HG03060 (cell line): ENCODE data around the gene GAST.
"Not testable (repeated sequence)": the region's sequence is repeated elsewhere in the genome, so short reads cannot be mapped to it uniquely, and the experiment has no call there.

Experiments
- ATAC-seq: cut with Tn5 transposase; IDR thresholded peaks from one replicate; pipeline ENCODE4 v1.9.1; 2021; ENCODE audit warnings: low read depth, moderate number of reproducible peaks; ENCODE audit not compliant: unreplicated experiment

Gene GAST, protein sequence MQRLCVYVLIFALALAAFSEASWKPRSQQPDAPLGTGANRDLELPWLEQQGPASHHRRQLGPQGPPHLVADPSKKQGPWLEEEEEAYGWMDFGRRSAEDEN

DNA sequence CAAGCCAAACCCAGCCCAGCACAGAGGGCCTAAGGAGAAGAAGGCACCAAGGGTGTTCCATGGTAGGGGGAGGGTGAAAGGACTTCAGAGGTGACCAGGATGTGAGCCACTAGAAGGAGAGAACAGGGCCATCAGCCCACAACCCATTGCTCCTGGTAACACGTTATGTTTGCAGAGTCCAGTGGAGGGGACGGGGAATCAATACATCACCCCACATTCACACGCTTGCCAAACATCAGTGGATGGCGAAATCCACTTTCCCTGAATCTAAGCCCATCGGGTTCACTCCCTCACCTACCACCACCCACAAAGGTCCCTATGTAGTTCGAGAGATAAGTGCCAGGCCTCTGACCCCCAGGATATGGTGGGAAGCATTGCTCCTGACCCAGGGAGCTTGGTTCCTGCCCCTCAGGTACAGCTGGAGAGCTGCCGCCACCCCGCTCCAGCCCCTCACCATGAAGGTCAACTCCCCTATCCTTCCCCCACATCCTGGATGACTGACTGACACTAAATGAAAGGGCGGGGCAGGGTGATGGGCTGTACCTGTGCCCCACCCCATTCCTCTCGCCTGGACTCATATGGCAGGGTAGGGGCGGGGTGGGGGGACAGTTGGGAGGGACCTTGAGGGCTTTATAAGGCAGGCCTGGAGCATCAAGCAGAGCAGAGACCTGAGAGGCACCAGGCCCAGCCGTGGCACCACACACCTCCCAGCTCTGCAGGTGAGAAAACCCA is at the start of gene GAST:
TSS of gene GAST (plus strand) at position 663 of the 732 bp plus-strand sequence. CDS start 3,106 bp downstream, outside the sequence.
- ATAC-seq, result no peak

DNA sequence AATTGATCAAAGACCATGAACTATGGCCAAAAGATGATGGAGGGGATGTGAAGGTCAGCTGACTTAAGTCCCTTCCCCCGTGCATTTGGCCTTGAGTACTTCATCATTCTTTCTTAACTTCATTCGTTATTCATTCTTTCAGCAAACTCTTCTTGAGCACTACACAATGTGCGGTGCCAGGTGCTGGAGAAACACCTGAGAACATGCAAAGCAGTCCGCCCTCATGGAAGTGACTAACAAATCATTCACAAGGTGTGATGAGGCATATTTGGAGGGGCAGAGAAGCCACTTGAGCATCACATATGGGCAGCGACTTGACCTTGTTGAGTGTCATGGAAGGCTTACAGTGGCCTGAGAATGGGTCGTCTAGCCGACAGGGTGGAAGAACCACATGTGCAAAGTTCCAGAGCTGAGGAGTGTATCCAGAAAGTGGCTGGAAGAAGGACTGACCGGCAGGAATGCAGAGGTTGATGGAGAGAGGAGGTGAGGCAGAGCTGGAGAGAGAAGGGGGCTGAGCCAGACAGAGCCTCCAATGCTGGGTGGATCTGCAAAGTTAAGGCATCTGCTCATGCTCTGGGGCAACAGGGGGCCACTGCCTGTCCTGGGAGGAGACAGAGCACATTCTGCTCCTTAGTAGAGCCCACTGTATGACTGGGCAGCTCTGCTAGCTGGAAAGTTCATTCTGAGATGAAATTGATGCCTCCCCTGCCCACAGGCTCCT is 48.5 kb upstream of the GAST start:
- ATAC-seq, result no peak

DNA sequence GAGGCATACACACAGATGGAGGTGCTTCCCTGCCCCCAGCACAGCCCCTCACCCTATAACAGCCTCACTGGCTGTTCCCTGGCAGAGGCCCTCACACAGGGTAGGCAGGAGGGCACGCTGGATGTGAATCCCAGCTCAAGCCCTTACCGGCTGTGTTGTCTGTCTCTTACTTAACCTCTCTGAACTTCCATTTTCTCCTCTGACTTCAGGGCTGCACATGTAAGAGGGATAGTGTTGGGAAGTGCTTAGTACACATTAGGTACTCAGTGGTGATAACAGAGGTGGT is 48.0 kb upstream of the GAST start:
- no peak for ATAC-seq

DNA sequence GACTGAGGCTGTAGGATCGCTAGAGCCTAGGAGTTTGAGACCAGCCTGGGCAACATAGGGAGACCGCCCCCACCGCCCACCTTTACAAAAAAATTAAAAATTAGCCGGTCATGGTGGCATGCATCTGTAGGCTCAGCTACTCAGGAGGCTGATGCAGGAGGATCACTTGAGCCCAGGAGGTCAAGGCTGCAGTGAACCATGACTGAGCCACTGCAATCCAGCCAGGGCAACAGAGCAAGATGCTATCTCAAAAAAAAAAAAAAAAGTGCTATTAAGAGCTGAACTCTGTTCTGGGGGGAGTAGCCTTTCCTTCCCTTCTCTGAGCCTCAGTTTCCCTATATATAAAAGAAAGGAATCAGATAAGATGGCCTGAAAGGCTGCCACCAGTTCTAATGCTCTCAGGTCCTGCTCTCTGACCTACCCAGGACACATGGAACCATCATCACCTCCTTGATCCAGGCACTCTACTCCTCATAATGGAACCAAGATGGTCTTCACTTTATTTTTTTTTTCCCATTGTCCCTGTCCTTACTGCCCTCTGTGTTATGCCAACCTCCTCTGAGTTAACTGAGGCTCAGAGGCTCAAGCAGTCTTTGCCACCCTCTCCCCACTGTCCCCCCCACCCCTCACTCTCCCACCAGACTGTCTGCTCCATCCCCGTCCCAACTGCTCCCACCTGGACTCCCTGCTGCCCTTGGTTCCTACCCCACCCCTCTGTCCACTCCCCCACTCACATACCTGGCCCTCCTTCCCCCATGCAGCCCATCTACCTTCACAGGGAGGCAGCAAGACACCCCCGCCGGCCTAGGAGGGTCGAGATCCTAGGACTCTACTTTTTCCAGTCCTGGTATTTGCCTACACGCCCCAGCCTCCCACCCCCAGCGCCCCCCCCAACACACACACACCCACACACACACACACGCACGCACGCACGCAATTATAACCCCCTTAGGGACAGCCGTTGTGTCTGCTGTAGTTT is 47.3 kb upstream of the GAST start:
- no peak for ATAC-seq

DNA sequence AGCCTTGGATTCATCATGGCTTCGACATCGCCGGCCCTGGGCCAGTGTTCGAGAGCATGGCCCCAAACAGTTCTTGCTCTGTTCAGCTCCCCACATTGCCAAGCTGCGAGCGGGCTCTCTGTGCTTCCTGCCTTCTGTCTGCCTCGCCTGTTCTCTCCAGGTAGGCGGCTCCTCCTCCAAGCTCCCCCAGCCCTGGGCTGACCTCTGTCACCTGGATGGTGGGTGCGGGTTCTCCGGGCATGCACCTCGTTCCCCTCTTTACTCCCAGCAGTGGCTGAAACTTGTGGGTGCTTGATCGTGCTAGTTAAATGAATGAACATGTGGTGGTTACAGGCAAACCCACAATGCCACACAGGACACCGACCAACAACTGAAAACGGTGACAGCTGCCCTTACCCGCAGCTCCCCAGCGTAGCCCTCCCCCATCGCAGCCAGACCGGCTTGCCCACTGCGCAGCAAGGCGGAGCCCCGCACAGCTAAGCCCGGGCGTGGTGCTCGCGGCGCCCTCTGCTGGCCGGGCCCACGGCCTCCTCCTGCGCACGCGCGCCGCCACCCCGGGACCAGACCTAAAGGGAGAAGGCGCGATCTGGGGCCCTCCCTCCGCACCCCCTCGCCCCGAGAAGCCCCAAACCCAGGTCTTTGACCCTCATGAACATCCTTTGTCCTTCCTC is 46.4 kb upstream of the GAST start:
- no peak for ATAC-seq

DNA sequence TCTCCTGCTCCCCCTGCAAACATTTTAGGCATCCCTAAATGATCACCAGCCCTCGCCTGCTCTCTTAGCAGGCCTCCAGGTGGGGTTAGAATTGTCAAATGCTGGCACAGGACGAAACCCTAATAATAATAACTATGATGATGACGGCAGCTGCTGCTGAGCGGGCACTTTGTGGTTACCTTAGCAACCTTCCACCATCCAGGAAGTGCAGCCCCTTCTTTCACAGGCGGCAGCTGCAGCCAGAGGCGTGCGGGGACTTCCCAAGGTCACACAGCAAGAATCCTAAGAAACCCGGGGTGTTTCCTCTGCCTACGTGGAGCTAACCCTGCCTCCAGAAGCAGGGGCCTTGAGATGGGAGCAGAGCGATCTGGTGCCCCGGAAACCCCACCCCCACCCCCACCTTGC is 45.9 kb upstream of the GAST start:
- no peak for ATAC-seq

DNA sequence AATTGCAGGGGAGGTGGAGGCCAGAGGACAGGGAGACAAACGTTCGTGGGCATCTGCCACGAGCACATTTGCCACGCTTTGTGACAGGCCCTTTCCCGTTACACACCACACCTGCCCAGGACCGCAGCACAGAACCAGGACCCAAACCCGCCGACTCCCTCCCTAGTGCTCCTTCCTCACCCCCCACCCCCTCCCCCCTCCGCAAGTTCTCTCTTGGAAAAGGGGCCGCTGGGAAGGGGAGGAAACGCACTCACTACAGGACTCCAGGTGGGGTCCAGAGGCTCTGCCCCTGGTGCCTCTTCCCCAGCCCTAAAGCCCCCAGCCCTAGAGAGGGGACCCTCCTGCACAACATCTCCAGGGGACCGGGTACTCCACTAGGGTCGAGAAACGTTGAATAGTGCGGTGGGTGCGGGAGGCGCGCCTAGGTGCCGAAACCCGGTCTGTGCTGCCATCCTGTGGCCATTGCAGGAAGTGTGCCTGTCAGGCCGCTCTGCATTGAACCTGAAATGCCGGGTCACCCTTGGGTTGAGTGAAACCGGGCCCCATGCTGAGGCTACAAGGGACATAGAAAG is 45.3 kb upstream of the GAST start:
- ATAC-seq, result peak; percentile 37

DNA sequence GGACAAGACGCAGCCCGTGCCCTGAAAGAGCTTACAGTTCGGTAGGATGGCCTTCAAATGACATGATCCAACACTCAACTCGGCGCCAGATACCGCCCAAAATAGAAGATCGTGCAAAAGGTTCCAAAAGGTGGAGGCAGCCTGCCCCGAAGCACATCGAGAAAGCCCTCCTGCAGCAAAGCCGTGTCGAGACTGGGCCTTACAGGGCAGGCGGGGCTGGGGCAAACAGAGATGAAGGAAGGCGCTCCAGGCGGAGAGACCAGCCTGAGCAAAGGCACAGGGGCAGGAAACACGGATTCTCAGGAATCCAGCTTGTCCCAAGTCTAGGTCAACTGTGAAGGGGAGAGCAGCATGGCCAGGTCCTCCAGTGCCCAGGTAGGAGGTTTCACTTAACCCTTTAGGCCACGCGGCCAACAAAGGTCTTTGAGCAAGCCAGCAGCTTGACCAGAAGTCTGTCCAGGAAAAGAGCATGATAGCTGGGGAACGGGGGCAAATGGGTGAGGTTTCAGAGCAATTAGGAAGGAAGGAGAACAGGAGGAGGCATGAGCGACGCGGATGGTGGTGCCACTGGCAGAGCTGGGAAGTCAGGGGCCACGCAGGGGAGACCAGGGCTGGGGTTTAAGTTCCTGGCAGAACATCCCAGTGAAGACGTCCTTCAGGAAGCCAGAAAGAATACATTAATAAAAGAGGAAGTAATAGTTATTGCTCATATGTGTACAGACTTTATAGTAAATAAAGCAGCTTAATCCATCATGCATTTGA is 44.7 kb upstream of the GAST start:
- no peak for ATAC-seq

DNA sequence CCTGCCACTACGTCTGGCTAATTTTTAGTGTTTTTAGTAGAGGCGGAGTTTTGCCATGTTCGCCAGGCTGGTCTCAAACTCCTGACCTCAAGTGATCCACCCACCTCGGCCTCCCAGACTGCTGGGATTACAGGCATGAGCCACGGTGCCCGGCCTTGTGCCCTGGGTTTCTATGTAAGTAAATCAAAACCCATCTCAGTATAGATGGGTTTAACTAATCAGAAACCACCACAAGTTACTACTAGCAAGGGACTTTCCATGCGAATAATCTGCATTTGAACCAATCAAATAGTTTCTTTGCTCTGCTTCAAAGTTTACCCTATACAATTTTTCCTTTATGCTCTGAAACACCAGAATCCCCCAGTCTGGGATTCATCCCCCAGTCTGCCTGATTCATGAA is 40.0 kb upstream of the GAST start:
- no peak for ATAC-seq

DNA sequence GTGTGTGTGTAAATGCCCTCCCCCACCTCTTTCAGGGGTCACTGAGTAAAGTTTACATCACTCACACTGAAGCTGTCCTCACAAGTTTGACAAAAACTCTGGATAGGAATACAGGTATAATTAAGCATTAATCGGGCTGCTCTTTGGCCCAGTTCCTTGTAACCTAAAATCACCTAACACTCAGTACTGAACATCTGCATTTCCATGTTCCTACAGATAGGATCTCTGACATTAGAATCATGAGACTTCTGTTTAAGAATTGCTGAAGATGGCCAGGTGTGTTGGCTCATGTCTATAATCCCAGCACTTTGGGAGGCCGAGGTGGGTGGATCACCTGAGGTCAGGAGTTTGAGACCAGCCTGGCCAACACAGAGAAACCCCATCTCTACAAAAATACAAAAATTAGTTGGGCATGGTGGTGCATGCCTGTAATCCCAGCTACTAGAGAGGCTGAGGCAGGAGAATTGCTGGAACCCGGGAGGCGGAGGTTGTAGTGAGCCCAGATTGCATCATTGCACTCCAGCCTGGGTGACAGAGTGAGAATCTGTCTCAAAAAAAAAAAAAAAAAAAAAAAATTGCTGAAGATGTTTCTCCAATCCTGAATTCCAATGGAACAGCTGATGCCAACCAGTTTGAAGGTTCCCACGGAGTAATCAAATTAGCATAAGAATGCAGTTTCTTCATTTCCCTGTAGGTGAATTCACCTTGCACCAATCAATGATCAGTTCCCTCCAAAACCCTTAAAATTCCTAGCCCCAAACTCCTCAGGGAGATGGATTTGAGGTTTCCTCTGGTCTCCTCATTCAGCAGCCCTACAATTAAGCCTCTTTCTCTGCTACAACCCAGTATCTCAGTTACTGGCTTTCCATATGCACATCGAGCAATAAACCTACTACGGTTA is 36.7 kb upstream of the GAST start:
- not testable (repeated sequence) for ATAC-seq

DNA sequence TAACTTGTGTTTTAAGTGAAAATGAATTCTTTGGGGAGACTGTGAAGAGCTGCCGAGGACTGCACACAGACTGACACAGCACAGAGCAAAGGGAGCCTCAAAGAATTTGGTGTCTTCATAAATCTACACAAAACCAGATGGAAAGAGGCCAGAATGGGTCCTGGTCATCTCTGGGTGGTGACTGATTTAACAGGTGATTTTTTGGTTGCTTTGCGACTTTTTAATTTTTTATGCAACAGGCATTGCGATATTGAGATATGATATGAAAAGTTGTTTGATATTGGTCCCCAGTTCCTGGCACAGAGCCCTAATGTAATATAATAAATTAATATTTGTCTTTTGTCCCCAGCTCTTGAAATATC is 36.1 kb upstream of the GAST start:
- ATAC-seq, result no peak

DNA sequence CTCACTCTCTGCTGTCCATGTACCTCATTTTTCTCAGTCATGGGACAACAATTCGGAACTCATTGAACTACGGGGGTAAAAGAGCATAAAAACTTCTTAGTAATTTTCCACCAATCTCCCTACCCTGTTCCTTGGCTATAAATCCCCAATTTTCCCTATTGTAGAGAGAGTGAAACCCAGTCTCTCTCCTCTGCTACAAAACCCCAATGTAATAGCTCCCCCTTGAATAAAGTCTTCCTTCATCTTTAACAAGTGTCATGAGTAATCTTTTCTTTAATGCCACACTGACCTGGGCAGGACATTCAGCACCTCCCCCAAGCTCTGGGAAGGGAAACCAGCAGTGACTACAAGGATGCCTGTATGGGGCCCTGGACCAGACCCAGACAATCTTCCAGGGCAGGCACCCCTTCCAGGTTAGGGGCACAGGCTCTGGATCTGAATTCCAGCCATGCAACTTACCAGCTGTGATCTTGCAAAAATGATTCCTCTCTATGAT is 33.7 kb upstream of the GAST start:
- ATAC-seq, result no peak

DNA sequence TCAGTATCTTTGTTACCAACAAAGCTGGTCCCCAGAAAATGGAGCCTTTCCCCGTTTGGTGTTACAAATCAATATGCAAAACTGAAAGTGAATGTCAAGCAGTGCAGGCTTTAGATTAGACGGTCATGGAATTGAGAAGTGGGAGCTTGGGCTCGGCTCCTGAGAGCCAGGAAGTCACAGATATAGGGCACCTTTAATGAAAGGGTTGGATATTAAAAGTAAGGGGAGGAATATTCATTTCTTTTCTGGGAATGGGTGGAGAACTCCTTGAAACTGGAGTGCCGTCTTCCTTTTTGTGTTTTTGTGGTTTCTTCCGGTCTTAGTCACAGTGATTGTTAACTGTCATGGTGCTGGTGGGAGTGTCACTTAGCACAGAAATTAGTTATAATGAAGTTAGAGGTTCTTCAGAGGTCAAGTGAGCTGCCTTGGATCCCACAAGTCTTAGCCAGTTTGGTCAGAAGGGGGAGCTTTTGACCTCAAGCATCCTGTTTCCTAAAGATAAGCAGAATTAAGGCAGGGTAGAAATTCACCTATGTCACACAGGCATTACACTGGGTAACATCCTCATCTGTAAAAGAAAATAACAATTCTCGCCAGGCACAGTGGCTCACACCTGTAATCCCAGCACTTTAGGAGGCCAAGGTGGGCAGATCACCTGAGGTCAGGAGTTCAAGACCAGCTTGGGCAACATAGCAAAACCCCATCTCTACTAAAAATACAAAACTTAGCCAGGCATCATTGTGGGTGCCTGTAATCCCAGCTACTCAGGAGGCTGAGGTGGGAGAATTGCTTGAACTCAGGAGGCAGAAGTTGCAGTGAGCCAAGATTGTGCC is 33.0 kb upstream of the GAST start:
- ATAC-seq, result peak; percentile 48

DNA sequence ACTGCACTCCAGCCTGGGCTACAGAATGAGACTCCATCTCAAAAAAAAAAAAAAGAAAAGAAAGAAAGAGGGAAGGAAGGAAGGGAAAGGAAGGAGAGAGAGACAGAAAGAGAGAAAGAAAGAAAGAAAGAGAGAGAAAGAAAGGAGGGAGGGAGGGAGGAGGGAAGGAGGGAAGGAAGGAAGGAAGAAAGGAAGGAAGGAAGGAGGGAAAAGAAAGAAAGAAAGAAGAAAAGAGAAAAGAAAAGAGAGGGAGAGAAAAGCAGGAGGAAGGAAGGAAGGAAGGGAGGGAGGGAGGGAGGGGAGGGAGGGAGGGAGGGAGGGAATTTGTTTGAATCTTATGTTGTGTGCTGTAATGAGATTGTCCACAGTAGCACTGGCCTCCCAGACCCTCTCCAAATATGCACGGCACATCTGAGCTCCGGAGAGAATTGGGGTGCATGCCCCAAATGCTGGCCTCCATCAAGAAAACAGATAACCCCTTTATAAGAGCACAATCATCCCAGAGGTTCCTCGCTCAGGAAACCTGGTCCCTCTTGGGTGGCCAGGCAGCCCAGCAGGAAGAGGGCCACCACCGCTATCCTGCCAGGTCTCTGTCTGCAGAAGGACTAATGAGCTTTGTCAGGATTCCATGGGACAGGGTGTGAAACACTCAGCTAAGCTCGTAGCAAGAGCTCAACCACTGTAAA is 32.2 kb upstream of the GAST start:
- no peak for ATAC-seq

DNA sequence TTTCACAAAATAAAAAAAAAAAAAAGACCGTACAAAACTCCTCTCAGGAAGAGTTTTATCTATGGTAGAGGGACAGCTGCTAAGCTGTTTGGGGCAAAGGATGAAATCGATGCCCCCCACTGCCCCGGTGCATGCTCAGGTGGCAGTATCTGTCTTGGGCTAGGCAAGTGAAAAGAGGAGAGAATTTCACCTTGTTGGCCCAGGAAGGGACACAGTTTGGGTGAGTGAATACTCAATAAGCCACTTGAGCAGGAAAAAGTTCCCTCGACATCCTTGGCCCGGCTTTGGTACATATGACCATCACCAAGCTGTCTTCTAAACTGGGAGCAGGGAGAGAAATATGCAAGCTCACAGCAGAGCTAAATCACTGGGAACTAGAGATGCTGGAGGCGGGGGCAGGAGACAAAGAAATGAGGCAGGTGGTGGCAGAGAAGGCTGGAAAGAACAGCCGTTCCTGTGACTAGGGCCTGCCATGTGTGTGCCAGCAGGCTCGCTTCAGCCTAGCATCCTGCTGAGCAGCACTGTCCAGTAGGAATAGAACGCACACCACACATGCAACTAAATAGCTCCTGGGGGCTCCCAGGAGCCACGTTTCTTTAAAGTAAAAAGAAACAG is 31.6 kb upstream of the GAST start:
- no peak for ATAC-seq

DNA sequence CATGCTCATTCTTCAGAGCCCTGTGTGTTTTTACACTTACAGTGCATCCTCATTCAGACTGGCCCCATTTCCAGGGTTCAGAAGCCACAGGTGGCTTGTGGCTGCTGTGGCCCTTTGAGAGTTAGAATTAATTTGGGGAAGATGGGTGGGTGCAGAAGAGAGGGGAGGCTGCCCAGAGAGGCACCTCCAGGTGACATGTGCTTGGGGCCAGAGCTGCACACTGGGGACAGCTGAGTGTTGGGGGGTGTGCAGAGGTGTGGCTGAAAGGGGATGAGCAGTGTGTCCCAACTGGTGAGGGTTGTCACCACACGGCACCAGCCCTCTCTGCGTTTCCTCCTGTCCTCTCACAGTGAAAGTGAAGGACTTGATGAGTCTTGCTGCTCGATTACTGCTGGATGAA is 30.4 kb upstream of the GAST start:
- ATAC-seq, result no peak
